RPMI7951 (cell line): ENCODE data around the gene KIAA0825. TPM values are rescaled to one million over a fixed set of nuclear protein-coding genes. Genes with fewer than 3 reads are reported as not detected.

ENCODE experiments used
- DNase-seq: peaks from one replicate; pipeline ENCODE4 v3.0.0-alpha.2; 2012; ENCODE audit warnings: low read depth
- total RNA-seq: library from RNA; depleted of rRNA; stranded (reverse); fragments of >200 nt; shearing (Covaris generic); gene quantifications from 2 replicates; pipeline ENCODE4 v1.2.3, GENCODE V29; 2014

KIAA0825 gene
- total RNA-seq, 1 experiment from 2014 or later = 2.3 TPM

GRCh38 chr5:94433397-94434163 is 184.8 kb downstream of the KIAA0825 start:
- no peak for DNase-seq

- DNase-seq = no peak
These were observed 185.9 kb downstream of the KIAA0825 start for GRCh38 chr5:94432499-94432898.

GRCh38 chr5:94431696-94432095 is 186.7 kb downstream of the KIAA0825 start:
- DNase-seq = no peak

GRCh38 chr5:94429566-94429965 is 188.8 kb downstream of the KIAA0825 start:
- DNase-seq = no peak

- no peak for DNase-seq
These were observed 193.0 kb downstream of the KIAA0825 start for GRCh38 chr5:94425396-94425795.

- DNase-seq = no peak
These were observed 195.0 kb downstream of the KIAA0825 start for GRCh38 chr5:94423411-94423810.

- DNase-seq = peak; percentile 0
These were observed 195.6 kb downstream of the KIAA0825 start for GRCh38 chr5:94422812-94423211.

GRCh38 chr5:94420885-94421284 is 197.5 kb downstream of the KIAA0825 start:
- no peak for DNase-seq

- no peak for DNase-seq
These were observed 202.6 kb downstream of the KIAA0825 start for GRCh38 chr5:94415798-94416197.

GRCh38 chr5:94409440-94409839 is 209.0 kb downstream of the KIAA0825 start:
- DNase-seq = no peak

- DNase-seq = no peak
These were observed 211.4 kb downstream of the KIAA0825 start for GRCh38 chr5:94407023-94407422.

- no peak for DNase-seq
These were observed 214.9 kb downstream of the KIAA0825 start for GRCh38 chr5:94403483-94403882.

- no peak for DNase-seq
These were observed 216.3 kb downstream of the KIAA0825 start for GRCh38 chr5:94402096-94402495.

- no peak for DNase-seq
These were observed 220.9 kb downstream of the KIAA0825 start for GRCh38 chr5:94397508-94397907.

- no peak for DNase-seq
These were observed 221.7 kb downstream of the KIAA0825 start for GRCh38 chr5:94396687-94397086.

GRCh38 chr5:94395468-94395867 is 222.9 kb downstream of the KIAA0825 start:
- DNase-seq = no peak

GRCh38 chr5:94391996-94392395 is 226.4 kb downstream of the KIAA0825 start:
- DNase-seq = no peak

- no peak for DNase-seq
These were observed 228.9 kb downstream of the KIAA0825 start for GRCh38 chr5:94389515-94389899.

- DNase-seq = no peak
These were observed 229.5 kb downstream of the KIAA0825 start for GRCh38 chr5:94388773-94389514.

- DNase-seq = no peak
These were observed 232.6 kb downstream of the KIAA0825 start for GRCh38 chr5:94385767-94386166.

GRCh38 chr5:94378062-94378461 is 240.3 kb downstream of the KIAA0825 start:
- no peak for DNase-seq

- DNase-seq = no peak
These were observed 241.6 kb downstream of the KIAA0825 start for GRCh38 chr5:94376672-94377345.

GRCh38 chr5:94375801-94376200 is 242.6 kb downstream of the KIAA0825 start:
- DNase-seq = no peak
